HepG2 (cell line): ENCODE data around the gene ZNF771. TPM values are rescaled to one million over a fixed set of nuclear protein-coding genes. Genes with fewer than 3 reads are reported as not detected.
A peak's percentile ranks its signal among the peaks of the same experiment; 100 is the strongest.

ENCODE experiments used
- BCLAF1 ChIP-seq: fragments of 450-650 bp; IDR thresholded peaks from 2 replicates; pipeline ENCODE4 v1.6.1; 2017; ENCODE audit warnings: mild to moderate bottlenecking
- HMGXB3 ChIP-seq: sonication (generic); formaldehyde crosslinking; IDR thresholded peaks from 2 replicates; pipeline ENCODE4 v1.4.0; 2020; ENCODE audit warnings: missing genetic modification reagents, borderline replicate concordance
- IRF2 ChIP-seq: IDR thresholded peaks from 2 replicates; pipeline ENCODE4 v1.6.1; 2018; ENCODE audit warnings: missing genetic modification reagents, missing compliant biosample characterization
- KDM2A ChIP-seq: sonication (generic); formaldehyde crosslinking; IDR thresholded peaks from 2 replicates; pipeline ENCODE4 v1.4.0; 2020; ENCODE audit warnings: low read depth, missing genetic modification reagents, borderline replicate concordance
- LRRFIP1 ChIP-seq: sonication (generic); formaldehyde crosslinking; conservative IDR thresholded peaks from 2 replicates; pipeline ENCODE4 v1.4.0; 2020; ENCODE audit warnings: missing genetic modification reagents
- MEF2D ChIP-seq: sonication (generic); formaldehyde crosslinking; IDR thresholded peaks from 2 replicates; pipeline ENCODE4 v1.5.1; 2020; ENCODE audit warnings: mild to moderate bottlenecking, missing genetic modification reagents
- POLR2G ChIP-seq: fragments of 200-400 bp; formaldehyde crosslinking; IDR thresholded peaks from 2 replicates; pipeline ENCODE4 v1.6.1; 2018; ENCODE audit warnings: mild to moderate bottlenecking, low read depth, low read length, moderate library complexity
- RAD21 ChIP-seq: fragments of 450-650 bp; formaldehyde crosslinking; IDR thresholded peaks from 2 replicates; pipeline ENCODE4 v1.5.0; 2020; ENCODE audit warnings: mild to moderate bottlenecking
- RERE ChIP-seq: IDR thresholded peaks from 2 replicates; pipeline ENCODE4 v1.6.1; 2016; ENCODE audit warnings: low read depth, missing genetic modification reagents, missing compliant biosample characterization
- RFX1 ChIP-seq: fragments of 450-650 bp; IDR thresholded peaks from 2 replicates; pipeline ENCODE4 v1.6.1; 2017
- RFX5 ChIP-seq: IDR thresholded peaks from 2 replicates; pipeline ENCODE4 v1.6.1; 2011; ENCODE audit warnings: low read depth, low read length, improper control_type of control experiment
- ZNF383 ChIP-seq: sonication (generic); formaldehyde crosslinking; IDR thresholded peaks from 2 replicates; pipeline ENCODE4 v1.4.0; 2020; ENCODE audit warnings: missing genetic modification reagents, mild to moderate bottlenecking, borderline replicate concordance
- ZNF75D ChIP-seq: sonication (generic); formaldehyde crosslinking; IDR thresholded peaks from 2 replicates; pipeline ENCODE4 v1.8.1; 2023; ENCODE audit warnings: missing genetic modification reagents, mild to moderate bottlenecking, borderline replicate concordance
- ZNF782 ChIP-seq: sonication (generic); formaldehyde crosslinking; IDR thresholded peaks from 2 replicates; pipeline ENCODE4 v1.4.0; 2020; ENCODE audit warnings: missing genetic modification reagents, mild to moderate bottlenecking, borderline replicate concordance
- polyA plus RNA-seq, 8 experiments: library from polyadenylated mRNA; depleted of rRNA in 3 of 8; stranded (reverse) in 7 of 8; unstranded in 1 of 8; fragments of >200 nt; fragmentation: Illumina TruSeq in 4 of 8; extraction: Trizol in 4 of 8; gene quantifications; 2 replicates each; pipeline versions ENCODE4 v1.2.1 to v1.2.3, GENCODE V29; 2011 to 2016; ENCODE audit warnings: low read depth in 4 of 8, missing spikeins in 1 of 8, mixed read lengths in 1 of 8; ENCODE audit not compliant: insufficient read depth in 1 of 8
- total RNA-seq, 5 experiments: library from RNA; depleted of rRNA; stranded (reverse); fragments of >200 nt; fragmentation: Illumina TruSeq; extraction: Trizol; gene quantifications; 2 replicates each; pipeline ENCODE4 v1.2.3, GENCODE V29; 2016; ENCODE audit warnings: low read depth in 1 of 5

Gene ZNF771
- total and polyA plus RNA-seq, 2 of the 13 experiments (the other 11 are each of a cell fraction or from before 2014, with no cell fraction given), result 5.0 to 11.8 TPM

GRCh38 chr16:30430428-30430970, 23.1 kb downstream of the ZNF771 start (continued):
- TF ChIP-seq RERE (CRISPR knock-in tag) (no peak), ZNF75D (peak; percentile 75; the same call in 1 of the 2 replicates), IRF2 (CRISPR knock-in tag) (peak; percentile 50; the same call in 1 of the 2 replicates), ZNF383 (CRISPR knock-in tag) (no peak), ZNF782 (CRISPR knock-in tag) (peak; percentile 89; the same call in 1 of the 2 replicates), RFX5 (no peak), LRRFIP1 (no peak), RAD21 (CRISPR knock-in tag) (peak; percentile 66), RFX1 (no peak), MEF2D (CRISPR knock-in tag) (no peak; the same call in 1 of the 2 replicates), HMGXB3 (CRISPR knock-in tag) (peak; percentile 5; the same call in 1 of the 2 replicates), BCLAF1 (no peak), KDM2A (no peak; the same call in 1 of the 2 replicates), POLR2G (no peak)
